HPDE6-E6E7 (cell line): ENCODE data around the gene KRT12.
"Not testable (repeated sequence)": the region's sequence is repeated elsewhere in the genome, so short reads cannot be mapped to it uniquely, and the experiment has no call there.

Experiments
- DNase-seq: peaks from one replicate; pipeline ENCODE4 v3.0.0; 2011; ENCODE audit warnings: missing footprints; ENCODE audit errors: extremely low spot score

Gene KRT12

DNA sequence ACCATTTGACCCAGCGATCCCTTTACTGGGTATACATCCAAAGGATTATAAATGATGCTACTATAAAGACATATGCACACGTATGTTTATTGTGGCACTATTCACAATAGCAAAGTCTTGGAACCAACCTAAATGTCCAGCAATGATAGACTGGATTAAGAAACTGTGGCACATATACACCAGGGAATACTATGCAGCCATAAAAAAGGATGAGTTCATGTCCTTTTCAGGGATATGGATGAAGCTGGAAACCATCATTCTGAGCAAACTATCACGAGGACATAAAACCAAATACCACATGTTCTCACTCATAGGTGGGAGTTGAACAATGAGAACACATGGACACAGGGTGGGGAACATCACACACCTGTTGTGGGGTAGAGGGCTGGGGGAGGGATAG lies 52.4 kb downstream of the KRT12 start:
- DNase-seq: not testable (repeated sequence)

DNA sequence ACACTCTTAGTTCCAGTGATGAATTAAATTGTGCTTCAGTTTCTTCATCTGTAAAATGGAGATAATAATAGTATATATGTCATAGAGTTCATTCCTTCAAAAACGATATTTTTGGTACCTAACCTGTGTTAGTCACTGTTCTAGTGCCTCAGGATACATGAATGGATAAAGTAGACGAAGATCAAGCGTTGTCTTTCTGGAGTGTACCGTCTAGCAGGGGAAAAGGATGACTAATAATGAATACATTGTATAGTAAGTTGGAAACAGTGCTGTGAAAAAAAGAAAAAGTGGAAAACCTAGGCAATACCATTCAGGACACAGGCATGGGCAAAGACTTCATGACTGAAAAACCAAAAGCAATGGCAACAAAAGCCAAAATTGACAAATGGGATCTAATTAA lies 53.2 kb downstream of the KRT12 start:
- peak; percentile 66 for DNase-seq

DNA sequence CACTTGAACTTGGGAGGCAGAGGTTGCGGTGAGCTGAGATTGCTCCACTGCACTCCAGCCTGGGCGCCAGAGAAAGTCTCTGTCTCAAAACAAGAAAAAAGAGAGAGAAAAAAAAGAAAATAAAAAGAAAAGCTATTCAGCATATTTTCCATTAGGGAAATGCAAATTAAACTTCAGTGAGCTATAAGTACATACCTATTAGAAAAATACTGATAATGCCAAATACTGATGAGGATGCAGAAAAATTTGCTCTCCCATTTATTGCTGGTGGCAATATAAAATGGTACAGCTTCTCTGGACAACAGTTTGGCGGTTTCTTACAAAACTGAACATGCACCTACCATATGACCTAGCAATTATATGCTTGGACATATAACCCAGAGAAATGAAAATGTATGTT lies 54.4 kb downstream of the KRT12 start:
- DNase-seq: no peak
